HepG2 (cell line): Measurements from ENCODE around the gene ATAD1. TPM values are rescaled to one million over a fixed set of nuclear protein-coding genes. Genes with fewer than 3 reads are reported as not detected.
"Not testable (repeated sequence)": the region's sequence is repeated elsewhere in the genome, so short reads cannot be mapped to it uniquely, and the experiment has no call there.

Source experiments
- ATAC-seq: fragments of 200-7000 bp; cut with Tn5 transposase; 3 replicates; pipeline ENCODE4 v1.9.1; 2020; ENCODE audit warnings: mild to moderate bottlenecking, moderate library complexity
- BruUV-seq: library from RNA; stranded (reverse); fragments of 400-500 nt; replicated peaks from 2 replicates; lab custom pipeline; 2021; lab: Mats Ljungman, UMichigan
- CTCF ChIA-PET: fragments of 300-600 bp; formaldehyde crosslinking; extraction: SDS; loops from one replicate; lab custom pipeline; 2021; ENCODE audit warnings: low total read pairs, inconsistent platforms, low intra/inter-chr PET ratio; lab: Yijun Ruan, JAX
- POLR2A ChIA-PET: fragments of 350-600 bp; sonication (Branson Sonifier 250); formaldehyde crosslinking; loops from one replicate; lab custom pipeline; 2020; ENCODE audit warnings: antibody characterized with exemption, inconsistent platforms; lab: Yijun Ruan, JAX
- DNase-seq: peaks from one replicate; pipeline ENCODE4 v3.0.0-alpha.2; 2015; ENCODE audit warnings: low spot score
- FAIRE-seq: peaks from 3 replicates; lab custom pipeline; 2011; peaks lifted over from hg19 to GRCh38; lab: Jason Lieb, UNC
- H2AFZ ChIP-seq: one replicate; pipeline ENCODE4 v1.6.1; 2011; ENCODE audit warnings: low read length, inconsistent platforms
- H3K27ac ChIP-seq: fragments of 300-600 bp; 3 replicates; pipeline ENCODE4 v1.8.0; 2011; ENCODE audit warnings: mixed run types, mild to moderate bottlenecking, mixed read lengths, low read length, inconsistent platforms; ENCODE audit not compliant: insufficient read depth; ENCODE audit errors: extremely low read length
- H3K27me3 ChIP-seq, 2 experiments: fragments of 200-600 bp in 1 of 2; 2 replicates in 1 of 2; 3 replicates in 1 of 2; pipeline versions ENCODE4 v1.6.0 to v1.8.0; 2011; ENCODE audit warnings: low read length in 2 of 2, mild to moderate bottlenecking in 2 of 2, moderate library complexity in 2 of 2, inconsistent platforms in 1 of 2; ENCODE audit not compliant: insufficient read depth in 2 of 2, control insufficient read depth in 1 of 2
- H3K36me3 ChIP-seq, 2 experiments: fragments of 200-600 bp in 1 of 2; replicated peaks in 1 of 2; 2 replicates in 1 of 2; 3 replicates in 1 of 2; pipeline versions ENCODE4 v1.5.1 to v1.8.0; 2011; ENCODE audit warnings: low read length in 2 of 2, inconsistent platforms in 1 of 2; ENCODE audit not compliant: insufficient read depth in 2 of 2, control insufficient read depth in 1 of 2
- H3K4me1 ChIP-seq: 2 replicates; pipeline ENCODE4 v1.5.1; 2012; ENCODE audit warnings: low read length, inconsistent platforms; ENCODE audit not compliant: insufficient read depth
- H3K4me2 ChIP-seq: 2 replicates; pipeline ENCODE4 v1.6.0; 2011; ENCODE audit warnings: low read depth, low read length, inconsistent platforms
- H3K4me3 ChIP-seq, 3 experiments: fragments of 200-600 bp in 1 of 3; sonication (generic), shearing (Covaris generic) in 1 of 3; replicated peaks in 1 of 3; 2 replicates each; pipeline ENCODE4 v1.5.1; 2011 to 2016; ENCODE audit warnings: low read length in 3 of 3, inconsistent platforms in 2 of 3, low read depth in 2 of 3, mild to moderate bottlenecking in 2 of 3, control low read depth in 1 of 3, mixed read lengths in 1 of 3; ENCODE audit not compliant: insufficient read depth in 1 of 3
- H3K79me2 ChIP-seq: one replicate; pipeline ENCODE4 v1.6.1; 2011; ENCODE audit warnings: low read length, inconsistent platforms; ENCODE audit not compliant: insufficient read depth
- H3K9ac ChIP-seq: 2 replicates; pipeline ENCODE4 v1.6.0; 2011; ENCODE audit warnings: mild to moderate bottlenecking, low read depth, low read length, inconsistent platforms; ENCODE audit not compliant: insufficient read depth
- H3K9me3 ChIP-seq: 2 replicates; pipeline ENCODE4 v1.5.1; 2012; ENCODE audit warnings: mild to moderate bottlenecking, low read length
- H4K20me1 ChIP-seq: 2 replicates; pipeline ENCODE4 v1.6.0; 2011; ENCODE audit warnings: inconsistent platforms, mild to moderate bottlenecking, low read length, moderate library complexity; ENCODE audit not compliant: insufficient read depth
- CEBPB ChIP-seq: IDR thresholded peaks from 2 replicates; pipeline ENCODE4 v1.6.1; 2011; ENCODE audit warnings: low read depth, low read length, improper control_type of control experiment, borderline replicate concordance
- DR1 ChIP-seq: sonication (generic); formaldehyde crosslinking; IDR thresholded peaks from 2 replicates; pipeline ENCODE4 v1.8.0; 2021; ENCODE audit warnings: mild to moderate bottlenecking, missing genetic modification reagents, inconsistent platforms
- MIXL1 ChIP-seq: IDR thresholded peaks from 2 replicates; pipeline ENCODE4 v1.6.1; 2016
- NBN ChIP-seq: fragments of 450-650 bp; conservative IDR thresholded peaks from 2 replicates; pipeline ENCODE4 v1.6.1; 2017
- RAD21 ChIP-seq: fragments of 450-650 bp; formaldehyde crosslinking; IDR thresholded peaks from 2 replicates; pipeline ENCODE4 v1.5.0; 2020; ENCODE audit warnings: mild to moderate bottlenecking
- SIX1 ChIP-seq: sonication (generic); formaldehyde crosslinking; IDR thresholded peaks from 2 replicates; pipeline ENCODE4 v1.4.0; 2020; ENCODE audit warnings: missing genetic modification reagents, borderline replicate concordance
- SMC3 ChIP-seq: IDR thresholded peaks from 2 replicates; pipeline ENCODE4 v1.6.1; 2011; ENCODE audit warnings: low read length, improper control_type of control experiment
- STAG1 ChIP-seq: sonication (generic); formaldehyde crosslinking; IDR thresholded peaks from 2 replicates; pipeline ENCODE4 v1.4.0; 2020; ENCODE audit warnings: missing genetic modification reagents
- TEAD3 ChIP-seq: optimal IDR thresholded peaks from 2 replicates; pipeline ENCODE3; 2016; ENCODE audit warnings: borderline replicate concordance
- WGBS: methylation state at CpG from one replicate; pipeline ENCODE4 v1.1.6; 2017; ENCODE audit warnings: low lambda C conversion rate; 5-methylcytosine and 5-hydroxymethylcytosine counted together
- in situ Hi-C: cut with HindIII; loops from 2 replicates; pipeline ENCODE4 v1.10.0; 2017; ENCODE audit warnings: low pct_unique_long_range_greater_than_20kb; ENCODE audit not compliant: extremely low pct_ligation_motif_present
- intact Hi-C: fragments of 100-400 bp; cut with micrococcal nuclease; formaldehyde crosslinking; loops from one replicate; pipeline ENCODE4 v1.10.0; 2022; ENCODE audit not compliant: unreplicated experiment
- polyA plus RNA-seq, 8 experiments: library from polyadenylated mRNA; depleted of rRNA in 3 of 8; stranded (reverse) in 7 of 8; unstranded in 1 of 8; fragments of >200 nt; fragmentation: Illumina TruSeq in 4 of 8; extraction: Trizol in 4 of 8; gene quantifications; 2 replicates each; pipeline versions ENCODE4 v1.2.1 to v1.2.3, GENCODE V29; 2011 to 2016; ENCODE audit warnings: low read depth in 4 of 8, missing spikeins in 1 of 8, mixed read lengths in 1 of 8; ENCODE audit not compliant: insufficient read depth in 1 of 8
- total RNA-seq, 5 experiments: library from RNA; depleted of rRNA; stranded (reverse); fragments of >200 nt; fragmentation: Illumina TruSeq; extraction: Trizol; gene quantifications; 2 replicates each; pipeline ENCODE4 v1.2.3, GENCODE V29; 2016; ENCODE audit warnings: low read depth in 1 of 5
- TF ChIP-seq, protein P1 (sequence below): sonication (generic); formaldehyde crosslinking; IDR thresholded peaks from 2 replicates; pipeline ENCODE4 v1.5.0; 2020; ENCODE audit warnings: mild to moderate bottlenecking, missing genetic modification reagents, moderate library complexity
- TF ChIP-seq, protein P2 (sequence below): sonication (generic); formaldehyde crosslinking; IDR thresholded peaks from 2 replicates; pipeline ENCODE4 v1.4.0; 2020; ENCODE audit warnings: missing genetic modification reagents

ATAD1 gene
- total and polyA plus RNA-seq, 2 of the 13 experiments (the other 11 are each of a cell fraction or from before 2014, with no cell fraction given): 14.9 to 28.2 TPM

DNA sequence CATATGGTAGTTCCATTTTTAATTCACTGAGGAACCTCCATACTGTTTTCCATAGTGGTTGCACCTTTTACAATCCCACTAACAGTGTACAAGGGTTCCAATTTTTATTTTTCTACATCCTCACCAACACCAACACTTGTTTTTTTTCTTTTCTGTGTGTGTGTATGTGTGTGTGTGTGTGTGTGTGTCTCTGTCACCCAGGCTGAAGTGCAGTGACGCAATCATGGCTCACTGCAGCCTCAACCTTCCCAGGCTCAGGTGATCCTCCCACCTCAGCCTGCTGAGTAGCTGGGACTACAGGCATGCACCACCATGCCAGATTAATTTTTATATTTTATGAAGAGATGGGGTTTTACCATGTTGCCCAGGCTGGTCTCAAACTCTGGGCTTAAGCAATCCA lies 79.8 kb downstream of the ATAD1 start:
- H3K36me3 ChIP-seq, intact Hi-C loops, H3K9me3 ChIP-seq, H4K20me1 ChIP-seq, H3K4me2 ChIP-seq, FAIRE-seq, H3K79me2 ChIP-seq, H3K27ac ChIP-seq, BruUV-seq: not testable (repeated sequence)
- H3K4me1 ChIP-seq: peaks cover 20% of the 10 kb centered on the region
- POLR2A ChIA-PET: interaction anchor here (0.6 kb wide), 1 partner anchor 23 kb away, joined by 3 read pairs; no protein-coding TSS in a partner anchor
- peak; percentile 58; the same call in 1 of the 2 replicates for TF ChIP-seq CEBPB
- TF ChIP-seq, all 625 proteins: peak for 1; not testable (repeated sequence) for 624
- H2AFZ ChIP-seq, ATAC-seq, H3K27me3 ChIP-seq, H3K4me3 ChIP-seq, CTCF ChIA-PET, H3K9ac ChIP-seq, DNase-seq: not testable (repeated sequence)
- WGBS: 0% methylated on average over 1 of the region's 1 CpG
- in situ Hi-C loops: loop anchor here (5.0 kb wide), 2 partner anchors 81 to 196 kb away; partner anchors contain the start of gene PAPSS2

DNA sequence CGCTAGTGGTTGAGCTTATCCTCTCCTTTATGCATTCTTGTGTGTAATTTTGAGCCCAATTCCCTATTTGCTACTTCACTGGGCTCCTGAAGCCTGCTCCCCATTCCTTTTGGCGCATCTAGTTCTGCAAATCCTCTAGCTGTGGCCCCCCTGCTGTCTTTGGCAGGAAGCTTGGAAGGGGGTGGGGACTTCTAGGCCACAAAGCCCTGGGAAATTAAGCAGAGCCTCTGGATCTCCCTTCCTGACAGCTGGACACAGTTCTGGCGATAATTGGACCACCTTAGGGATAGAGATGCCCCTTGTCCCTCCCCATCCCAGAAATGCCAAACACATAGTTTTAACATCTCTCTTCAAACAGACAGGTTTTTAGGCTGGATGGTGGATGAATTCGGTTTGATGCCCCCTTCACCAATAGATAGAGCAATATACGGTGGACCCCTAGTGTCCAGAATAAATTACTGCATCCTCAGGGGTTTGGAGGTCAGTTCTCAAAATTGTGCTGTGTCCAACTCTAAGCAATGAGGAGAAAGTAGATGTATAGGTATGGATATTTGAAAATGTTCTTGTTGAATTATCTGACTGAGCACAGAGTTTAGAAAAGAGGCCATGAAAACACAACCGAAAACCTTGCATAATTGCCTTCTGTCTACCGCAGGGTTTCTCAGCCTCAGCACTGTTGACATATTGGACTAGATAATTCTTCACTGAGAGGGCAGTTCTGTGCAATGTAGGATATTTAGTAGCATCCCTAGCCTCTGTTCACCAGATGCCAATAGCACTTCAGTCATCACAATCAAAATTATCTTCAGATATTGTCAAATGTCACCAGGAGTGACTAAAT lies 82.8 kb downstream of the ATAD1 start:
- WGBS: 28% methylated on average over 7 of the region's 7 CpGs
- 0 out of 2 replicates have a peak, but pooled peaks have one; percentile 47 for TF ChIP-seq MIXL1
- no peak for TF ChIP-seq NBN
- TF ChIP-seq, protein P1, sequence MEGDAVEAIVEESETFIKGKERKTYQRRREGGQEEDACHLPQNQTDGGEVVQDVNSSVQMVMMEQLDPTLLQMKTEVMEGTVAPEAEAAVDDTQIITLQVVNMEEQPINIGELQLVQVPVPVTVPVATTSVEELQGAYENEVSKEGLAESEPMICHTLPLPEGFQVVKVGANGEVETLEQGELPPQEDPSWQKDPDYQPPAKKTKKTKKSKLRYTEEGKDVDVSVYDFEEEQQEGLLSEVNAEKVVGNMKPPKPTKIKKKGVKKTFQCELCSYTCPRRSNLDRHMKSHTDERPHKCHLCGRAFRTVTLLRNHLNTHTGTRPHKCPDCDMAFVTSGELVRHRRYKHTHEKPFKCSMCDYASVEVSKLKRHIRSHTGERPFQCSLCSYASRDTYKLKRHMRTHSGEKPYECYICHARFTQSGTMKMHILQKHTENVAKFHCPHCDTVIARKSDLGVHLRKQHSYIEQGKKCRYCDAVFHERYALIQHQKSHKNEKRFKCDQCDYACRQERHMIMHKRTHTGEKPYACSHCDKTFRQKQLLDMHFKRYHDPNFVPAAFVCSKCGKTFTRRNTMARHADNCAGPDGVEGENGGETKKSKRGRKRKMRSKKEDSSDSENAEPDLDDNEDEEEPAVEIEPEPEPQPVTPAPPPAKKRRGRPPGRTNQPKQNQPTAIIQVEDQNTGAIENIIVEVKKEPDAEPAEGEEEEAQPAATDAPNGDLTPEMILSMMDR (CRISPR knock-in tag): peak; percentile 78
- no peak for TF ChIP-seq SIX1 (CRISPR knock-in tag)
- peak; percentile 26 for TF ChIP-seq TEAD3 (CRISPR knock-in tag)
- peak; percentile 48; the same call in 1 of the 2 replicates for TF ChIP-seq RAD21 (CRISPR knock-in tag)
- peak; percentile 53; the same call in 1 of the 2 replicates for TF ChIP-seq SMC3
- TF ChIP-seq DR1 (CRISPR knock-in tag): no peak
- TF ChIP-seq, protein P2, sequence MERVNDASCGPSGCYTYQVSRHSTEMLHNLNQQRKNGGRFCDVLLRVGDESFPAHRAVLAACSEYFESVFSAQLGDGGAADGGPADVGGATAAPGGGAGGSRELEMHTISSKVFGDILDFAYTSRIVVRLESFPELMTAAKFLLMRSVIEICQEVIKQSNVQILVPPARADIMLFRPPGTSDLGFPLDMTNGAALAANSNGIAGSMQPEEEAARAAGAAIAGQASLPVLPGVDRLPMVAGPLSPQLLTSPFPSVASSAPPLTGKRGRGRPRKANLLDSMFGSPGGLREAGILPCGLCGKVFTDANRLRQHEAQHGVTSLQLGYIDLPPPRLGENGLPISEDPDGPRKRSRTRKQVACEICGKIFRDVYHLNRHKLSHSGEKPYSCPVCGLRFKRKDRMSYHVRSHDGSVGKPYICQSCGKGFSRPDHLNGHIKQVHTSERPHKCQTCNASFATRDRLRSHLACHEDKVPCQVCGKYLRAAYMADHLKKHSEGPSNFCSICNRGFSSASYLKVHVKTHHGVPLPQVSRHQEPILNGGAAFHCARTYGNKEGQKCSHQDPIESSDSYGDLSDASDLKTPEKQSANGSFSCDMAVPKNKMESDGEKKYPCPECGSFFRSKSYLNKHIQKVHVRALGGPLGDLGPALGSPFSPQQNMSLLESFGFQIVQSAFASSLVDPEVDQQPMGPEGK: 0 out of 2 replicates have a peak, but pooled peaks have one; percentile 15
- peak; percentile 89 for TF ChIP-seq STAG1
- H2AFZ ChIP-seq: no peak overlapping the region
- no TSS peak for BruUV-seq
- H3K27ac ChIP-seq: no peak overlapping the region
- intact Hi-C loops (loop anchor here (1.0 kb wide), 2 partner anchors 79 to 202 kb away; no protein-coding TSS in a partner anchor), in situ Hi-C loops (loop anchor here (5.0 kb wide), 2 partner anchors 78 to 193 kb away; partner anchors contain the start of gene PAPSS2)
- H4K20me1 ChIP-seq: no peaks in the 10 kb centered on the region
- H3K9me3 ChIP-seq: no peaks in the 10 kb centered on the region
- no peak overlapping the region; the same call in 1 of the 2 replicates for H3K4me2 ChIP-seq
- ATAC-seq (peak; percentile 92), FAIRE-seq (peak; percentile 49), DNase-seq (peak; percentile 25)
- POLR2A ChIA-PET: no interaction called here
- no peaks in the 10 kb centered on the region for H3K79me2 ChIP-seq
- H3K27me3 ChIP-seq: no peaks in the 10 kb centered on the region; a peak in 1 of 5 replicates
- H3K4me3 ChIP-seq: no peak overlapping the region
- no peaks in the 10 kb centered on the region for H3K36me3 ChIP-seq
- H3K4me1 ChIP-seq: peaks cover 4% of the 10 kb centered on the region
- CTCF ChIA-PET: interaction anchor here (1.7 to 2.3 kb wide), 2 partner anchors 79 to 202 kb away, joined by 7 to 15 read pairs; no protein-coding TSS in a partner anchor
- H3K9ac ChIP-seq: no peak overlapping the region
